ENCODE measurements around the gene KIRREL3. TPM values are rescaled to one million over a fixed set of nuclear protein-coding genes. Genes with fewer than 3 reads are reported as not detected.

KIRREL3 gene
- total RNA-seq, 1 experiment from 2014 or later = 2.2 TPM

GRCh38 chr11:126791991-126792390 lies 208.6 kb downstream of the KIRREL3 start:
- CTCF ChIA-PET = interaction anchor here (0.6 kb wide), 1 partner anchor 1929 kb away, joined by 6 read pairs; no protein-coding TSS in a partner anchor

GRCh38 chr11:126791446-126791845 lies 209.1 kb downstream of the KIRREL3 start:
- no peaks in the 10 kb centered on the region for H3K4me1 ChIP-seq (replicated peaks; ENCODE audit: insufficient read depth)
- no peak overlapping the region for H3K27ac ChIP-seq
- no peaks in the 10 kb centered on the region for H3F3A ChIP-seq (ENCODE audit: insufficient read depth, low read depth)
- H3K9me2 ChIP-seq (ENCODE audit: insufficient read depth) = no peaks in the 10 kb centered on the region
- H3K79me2 ChIP-seq (ENCODE audit: low read depth) = no peaks in the 10 kb centered on the region
- TF ChIP-seq EZH2 (IDR thresholded peaks at IDR 0.05; ENCODE audit: low read depth) (no peak), CTCF (conservative IDR thresholded peaks at IDR 0.05) (no peak)
- no peak overlapping the region for H3K4me2 ChIP-seq
- intact Hi-C loops (cut with micrococcal nuclease; ENCODE audit: unreplicated experiment) = no loop called here
- peaks cover 15% of the 10 kb centered on the region; the same call in 1 of the 2 replicates for H3K27me3 ChIP-seq (ENCODE audit: insufficient read depth, low read depth)
- H3K36me3 ChIP-seq (ENCODE audit: low read depth) = no peaks in the 10 kb centered on the region
- POLR2A ChIA-PET (ENCODE audit: unreplicated experiment) = no interaction called here
- no TSS peak for BruUV-seq (replicated peaks)
- H3K4me3 ChIP-seq = no peak overlapping the region
- no peaks in the 10 kb centered on the region for H3K9me3 ChIP-seq (ENCODE audit: insufficient read depth, low read depth)
- no peak for DNase-seq
- H4K20me1 ChIP-seq (ENCODE audit: insufficient read depth) = no peaks in the 10 kb centered on the region; the same call in 1 of the 2 replicates
- CTCF ChIA-PET = interaction anchor here (0.7 kb wide), 1 partner anchor 228 kb away, joined by 3 read pairs; no protein-coding TSS in a partner anchor
- H2AFZ ChIP-seq = no peak overlapping the region

More at GRCh38 chr11:126791991-126792390, 208.6 kb downstream of the KIRREL3 start:
- H3K9me2 ChIP-seq (ENCODE audit: insufficient read depth) = no peaks in the 10 kb centered on the region
- H3K4me1 ChIP-seq (replicated peaks; ENCODE audit: insufficient read depth) = no peaks in the 10 kb centered on the region
- H4K20me1 ChIP-seq (ENCODE audit: insufficient read depth) = no peaks in the 10 kb centered on the region; the same call in 1 of the 2 replicates
- peaks cover 15% of the 10 kb centered on the region; the same call in 1 of the 2 replicates for H3K27me3 ChIP-seq (ENCODE audit: insufficient read depth, low read depth)
- H3F3A ChIP-seq (ENCODE audit: insufficient read depth, low read depth) = no peaks in the 10 kb centered on the region
- no peak overlapping the region for H3K4me2 ChIP-seq
- peak in 1 of 2 experiments; percentile 26 for DNase-seq
- POLR2A ChIA-PET (ENCODE audit: unreplicated experiment) = no interaction called here
- no peak overlapping the region for H3K27ac ChIP-seq
- no peaks in the 10 kb centered on the region for H3K36me3 ChIP-seq (ENCODE audit: low read depth)
- H3K4me3 ChIP-seq = no peak overlapping the region
- H3K79me2 ChIP-seq (ENCODE audit: low read depth) = no peaks in the 10 kb centered on the region
- no peak overlapping the region for H2AFZ ChIP-seq
- intact Hi-C loops (cut with micrococcal nuclease; ENCODE audit: unreplicated experiment) = no loop called here
- H3K9me3 ChIP-seq (ENCODE audit: insufficient read depth, low read depth) = no peaks in the 10 kb centered on the region
- no TSS peak for BruUV-seq (replicated peaks)
- TF ChIP-seq CTCF (conservative IDR thresholded peaks at IDR 0.05) (no peak), EZH2 (IDR thresholded peaks at IDR 0.05; ENCODE audit: low read depth) (no peak)

GRCh38 chr11:126790550-126791081 lies 210.0 kb downstream of the KIRREL3 start:
- POLR2A ChIA-PET (ENCODE audit: unreplicated experiment) = no interaction called here
- intact Hi-C loops (cut with micrococcal nuclease; ENCODE audit: unreplicated experiment) = no loop called here
- CTCF ChIA-PET = interaction anchor here (0.7 kb wide), 1 partner anchor 227 kb away, joined by 3 read pairs; no protein-coding TSS in a partner anchor
- Histone ChIP-seq H3K9me3 (ENCODE audit: insufficient read depth, low read depth) (no peaks in the 10 kb centered on the region), H3K79me2 (ENCODE audit: low read depth) (no peaks in the 10 kb centered on the region), H3K9me2 (ENCODE audit: insufficient read depth) (no peaks in the 10 kb centered on the region), H3K36me3 (ENCODE audit: low read depth) (no peaks in the 10 kb centered on the region), H3K27me3 (ENCODE audit: insufficient read depth, low read depth) (peaks cover 9% of the 10 kb centered on the region; the same call in 1 of the 2 replicates), H3K4me3 (no peak overlapping the region), H3K4me2 (no peak overlapping the region), H2AFZ (no peak overlapping the region), H3K4me1 (replicated peaks; ENCODE audit: insufficient read depth) (no peaks in the 10 kb centered on the region), H3K27ac (no peak overlapping the region), H4K20me1 (ENCODE audit: insufficient read depth) (no peaks in the 10 kb centered on the region; the same call in 1 of the 2 replicates), H3F3A (ENCODE audit: insufficient read depth, low read depth) (no peaks in the 10 kb centered on the region)
- no peak for TF ChIP-seq CTCF (conservative IDR thresholded peaks at IDR 0.05)
- no peak for TF ChIP-seq EZH2 (IDR thresholded peaks at IDR 0.05; ENCODE audit: low read depth)
- no TSS peak for BruUV-seq (replicated peaks)
- DNase-seq = peak in 1 of 2 experiments; percentile 7
